ENCODE measurements around the gene BDH1.
"Not testable (repeated sequence)": the region's sequence is repeated elsewhere in the genome, so short reads cannot be mapped to it uniquely, and the experiment has no call there.

DNA sequence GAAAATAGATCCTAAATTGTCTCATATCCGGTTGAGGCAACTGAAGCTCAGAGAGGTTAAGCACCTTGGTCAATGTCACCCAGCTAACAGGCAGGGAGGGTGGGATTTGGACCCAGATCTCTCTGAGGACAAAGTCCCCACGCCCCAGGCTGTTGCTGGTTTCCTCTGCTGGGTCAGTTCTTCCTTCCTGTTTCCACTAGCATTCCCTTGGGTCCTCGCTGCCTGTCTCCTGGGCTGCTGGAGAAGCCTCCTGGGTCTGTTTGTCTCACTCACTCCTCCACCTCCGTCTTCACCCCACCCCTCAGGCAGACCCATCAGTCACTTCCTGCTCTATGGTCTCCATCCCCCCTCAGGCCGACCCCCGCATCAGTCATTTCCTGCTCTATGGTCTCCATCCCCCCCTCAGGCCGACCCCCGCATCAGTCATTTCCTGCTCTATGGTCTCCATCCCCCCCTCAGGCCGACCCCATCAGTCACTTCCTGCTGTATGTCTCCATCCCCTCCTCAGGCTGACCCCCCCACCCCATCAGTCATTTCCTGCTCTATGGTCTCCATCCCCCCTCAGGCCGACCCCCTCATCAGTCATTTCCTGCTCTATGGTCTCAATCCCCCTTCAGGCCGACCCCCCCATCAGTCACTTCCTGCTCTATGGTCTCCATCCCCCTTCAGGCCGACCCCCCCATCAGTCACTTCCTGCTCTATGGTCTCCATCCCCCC is 38.7 kb downstream of the BDH1 start:
- TF ChIP-seq, protein P1, sequence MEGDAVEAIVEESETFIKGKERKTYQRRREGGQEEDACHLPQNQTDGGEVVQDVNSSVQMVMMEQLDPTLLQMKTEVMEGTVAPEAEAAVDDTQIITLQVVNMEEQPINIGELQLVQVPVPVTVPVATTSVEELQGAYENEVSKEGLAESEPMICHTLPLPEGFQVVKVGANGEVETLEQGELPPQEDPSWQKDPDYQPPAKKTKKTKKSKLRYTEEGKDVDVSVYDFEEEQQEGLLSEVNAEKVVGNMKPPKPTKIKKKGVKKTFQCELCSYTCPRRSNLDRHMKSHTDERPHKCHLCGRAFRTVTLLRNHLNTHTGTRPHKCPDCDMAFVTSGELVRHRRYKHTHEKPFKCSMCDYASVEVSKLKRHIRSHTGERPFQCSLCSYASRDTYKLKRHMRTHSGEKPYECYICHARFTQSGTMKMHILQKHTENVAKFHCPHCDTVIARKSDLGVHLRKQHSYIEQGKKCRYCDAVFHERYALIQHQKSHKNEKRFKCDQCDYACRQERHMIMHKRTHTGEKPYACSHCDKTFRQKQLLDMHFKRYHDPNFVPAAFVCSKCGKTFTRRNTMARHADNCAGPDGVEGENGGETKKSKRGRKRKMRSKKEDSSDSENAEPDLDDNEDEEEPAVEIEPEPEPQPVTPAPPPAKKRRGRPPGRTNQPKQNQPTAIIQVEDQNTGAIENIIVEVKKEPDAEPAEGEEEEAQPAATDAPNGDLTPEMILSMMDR (IDR thresholded peaks at IDR 0.05; ENCODE audit: insufficient read depth, low read depth, low read length) = not testable (repeated sequence)
- TF ChIP-seq EZH2 (IDR thresholded peaks at IDR 0.05; ENCODE audit: insufficient read depth, low read length) = not testable (repeated sequence)

All from astrocyte (in vitro differentiated cells and primary cell).